HG03342 (cell line): ENCODE data around the gene C15orf39.

Source experiments
- ATAC-seq: cut with Tn5 transposase; IDR thresholded peaks from one replicate; pipeline ENCODE4 v1.9.1; 2021; ENCODE audit warnings: mild to moderate bottlenecking, moderate library complexity; ENCODE audit not compliant: unreplicated experiment

C15orf39 gene

DNA sequence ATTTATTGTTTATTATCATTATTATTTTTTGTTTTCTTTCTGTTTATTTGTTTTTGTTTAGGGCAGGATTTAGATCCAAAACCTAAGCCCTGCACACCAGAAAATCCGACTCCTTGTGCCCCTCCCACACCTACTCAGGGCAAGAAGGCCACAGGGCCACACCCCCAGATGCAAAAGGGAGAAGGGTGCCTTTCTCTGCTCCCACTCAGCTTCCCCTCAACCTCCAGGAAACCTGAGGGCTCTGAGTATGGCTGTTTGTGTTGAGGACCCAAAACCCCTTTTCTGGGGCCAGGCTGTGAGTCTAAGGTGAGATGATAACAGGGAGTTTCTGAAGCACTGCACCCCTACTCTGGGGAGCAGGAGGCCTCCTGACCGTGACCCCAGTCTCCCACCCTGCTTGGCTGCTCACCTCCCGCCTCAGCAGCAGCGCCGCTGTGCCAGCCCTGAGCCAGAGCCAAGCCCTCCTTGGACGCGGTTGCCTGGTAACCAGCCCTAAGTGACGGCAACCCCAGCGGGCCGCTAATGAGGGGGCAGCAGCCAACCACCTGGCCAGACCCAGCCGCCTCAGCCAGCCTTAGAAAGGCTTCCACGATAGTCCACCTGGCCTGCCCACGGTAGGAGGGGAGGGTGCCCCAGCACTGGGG lies 6.4 kb upstream of the C15orf39 start:
- ATAC-seq, result no peak

DNA sequence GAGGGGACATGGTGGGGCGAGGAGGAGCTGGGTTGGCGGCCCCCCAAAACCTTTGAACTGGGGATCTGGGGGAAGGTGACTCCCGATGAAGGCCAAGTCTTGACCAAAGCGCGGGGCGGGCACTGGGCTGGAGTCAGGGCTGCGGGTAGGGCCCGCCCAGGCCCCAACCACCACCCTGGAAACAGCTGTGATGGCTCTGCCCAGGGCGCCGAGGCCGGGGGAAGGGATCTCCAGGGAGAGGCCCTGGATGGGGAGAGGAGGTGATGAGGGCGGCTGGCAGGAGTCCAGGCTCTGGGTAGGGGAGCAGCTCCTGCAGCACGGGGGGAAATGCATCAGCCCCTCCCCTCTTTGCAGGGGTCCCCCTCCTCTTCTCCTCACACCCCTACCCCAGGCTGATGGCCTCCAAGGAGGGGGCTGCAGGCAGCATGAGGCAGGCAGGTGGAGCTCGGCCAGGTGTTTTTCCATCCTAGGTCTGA lies 5.9 kb upstream of the C15orf39 start:
- ATAC-seq, result no peak

GRCh38 chr15:75197062-75197630 lies 4.5 kb upstream of the C15orf39 start:
- ATAC-seq, result no peak

- no peak for ATAC-seq
These were observed 2.9 kb upstream of the C15orf39 start for GRCh38 chr15:75198560-75199356.

- ATAC-seq, result no peak
These were observed 2.2 kb upstream of the C15orf39 start for GRCh38 chr15:75199357-75199940.

- no peak for ATAC-seq
These were observed 1.3 kb upstream of the C15orf39 start for GRCh38 chr15:75200391-75200764.

GRCh38 chr15:75200765-75201615 lies 692 bp upstream of the C15orf39 start:
- no peak for ATAC-seq

DNA sequence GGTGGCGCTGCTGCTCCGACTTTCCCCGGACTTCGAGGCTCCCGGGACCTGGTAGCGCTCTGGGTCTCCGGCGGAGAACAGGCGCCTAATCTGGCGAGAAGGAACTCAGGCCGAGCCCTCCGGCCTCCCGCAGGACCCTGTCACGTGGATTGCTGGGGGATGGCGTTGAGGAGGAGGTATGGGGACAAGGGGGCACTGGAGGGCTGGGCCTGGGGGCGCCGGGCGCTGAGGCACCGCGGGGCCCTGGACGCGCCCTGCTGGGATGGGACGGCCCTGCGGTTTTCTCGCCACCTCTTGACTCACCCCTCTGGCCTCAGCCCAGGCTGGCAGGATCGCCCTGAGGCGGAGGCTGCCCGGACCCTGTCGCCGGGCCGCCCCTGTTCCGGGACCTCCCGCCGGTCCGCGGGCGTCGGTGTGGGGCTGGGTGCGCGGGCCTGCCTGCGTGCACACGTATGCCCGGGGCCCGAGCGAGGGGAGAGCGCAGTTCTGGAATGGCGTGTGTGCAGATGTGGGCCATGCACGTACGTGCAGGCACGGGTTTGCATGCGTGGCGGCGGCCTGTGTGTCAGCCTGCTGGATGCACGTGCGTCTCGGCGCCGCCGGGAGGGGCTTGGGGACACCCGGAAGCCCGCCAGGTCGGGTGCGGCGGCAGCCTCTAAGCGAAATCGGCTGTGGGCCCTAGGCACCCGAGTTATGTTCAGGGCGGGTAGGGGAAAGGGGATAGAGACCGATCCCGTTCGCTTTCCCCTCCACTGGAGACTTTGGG lies 752 bp downstream of the C15orf39 start:
- peak; percentile 28 for ATAC-seq

DNA sequence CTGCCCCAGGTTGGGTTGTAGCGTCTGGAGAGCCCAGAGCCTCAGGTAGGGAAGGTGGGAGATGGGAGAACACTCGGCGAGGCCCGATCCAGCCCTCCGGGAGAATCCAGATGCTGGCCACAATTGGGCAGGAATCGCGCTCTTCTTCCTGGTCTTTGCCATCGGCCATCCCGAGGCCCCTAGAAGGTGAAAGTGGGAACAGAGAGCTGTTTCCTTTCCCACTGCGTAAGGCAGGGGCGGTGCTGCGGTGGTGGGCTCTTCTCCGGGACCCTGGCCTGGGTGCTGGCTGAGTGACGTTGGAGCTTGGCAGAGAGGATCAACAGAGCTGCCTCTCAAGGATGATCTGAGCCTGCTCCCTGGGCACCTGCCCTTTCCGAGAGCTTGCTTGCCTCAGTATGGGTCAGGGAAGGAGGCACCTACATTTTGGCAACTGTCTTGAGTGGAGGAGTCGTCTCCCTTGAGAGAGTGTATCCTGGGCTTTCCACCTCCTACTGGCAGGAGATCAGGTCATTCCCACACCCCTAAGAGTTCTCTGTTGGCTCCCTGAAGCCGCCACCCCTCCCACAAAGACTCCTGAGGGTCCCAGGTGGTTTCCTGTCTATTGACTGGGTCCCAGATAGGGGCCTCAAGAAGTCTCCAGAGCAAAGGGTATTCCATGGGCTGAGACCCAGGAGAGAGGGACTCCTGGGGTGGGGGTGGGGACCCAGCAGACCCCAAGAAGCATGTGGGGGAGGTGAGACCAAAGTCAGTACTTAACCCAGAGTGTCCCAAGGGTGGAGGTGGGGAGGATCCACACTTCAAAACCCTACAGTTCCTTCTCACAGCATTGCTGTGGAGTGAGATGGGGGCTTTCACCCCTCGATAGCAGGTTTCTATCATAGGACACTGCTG lies 1.6 kb downstream of the C15orf39 start:
- no peak for ATAC-seq

DNA sequence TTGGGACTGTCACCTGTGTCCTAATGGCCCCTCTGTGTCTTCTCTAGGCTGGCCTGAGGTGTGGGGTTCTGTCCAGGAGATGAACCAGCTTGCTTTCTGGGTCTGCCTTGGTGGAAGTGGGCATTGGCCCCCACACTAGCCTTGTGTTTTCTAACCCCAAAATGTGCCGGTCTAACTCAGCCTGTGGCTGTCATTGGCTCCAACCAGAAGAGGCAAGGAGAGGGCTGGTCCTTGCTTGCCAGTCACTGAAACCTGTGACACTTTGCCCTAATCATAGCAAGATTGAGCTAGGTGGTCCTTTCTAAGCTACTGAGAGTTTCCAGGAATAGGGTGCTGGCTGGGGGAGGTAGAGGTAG lies 2.2 kb downstream of the C15orf39 start:
- no peak for ATAC-seq

GRCh38 chr15:75204340-75205063 lies 2.8 kb downstream of the C15orf39 start:
- peak; percentile 44 for ATAC-seq

- ATAC-seq, result no peak
These were observed 3.3 kb downstream of the C15orf39 start for GRCh38 chr15:75205064-75205395.

DNA sequence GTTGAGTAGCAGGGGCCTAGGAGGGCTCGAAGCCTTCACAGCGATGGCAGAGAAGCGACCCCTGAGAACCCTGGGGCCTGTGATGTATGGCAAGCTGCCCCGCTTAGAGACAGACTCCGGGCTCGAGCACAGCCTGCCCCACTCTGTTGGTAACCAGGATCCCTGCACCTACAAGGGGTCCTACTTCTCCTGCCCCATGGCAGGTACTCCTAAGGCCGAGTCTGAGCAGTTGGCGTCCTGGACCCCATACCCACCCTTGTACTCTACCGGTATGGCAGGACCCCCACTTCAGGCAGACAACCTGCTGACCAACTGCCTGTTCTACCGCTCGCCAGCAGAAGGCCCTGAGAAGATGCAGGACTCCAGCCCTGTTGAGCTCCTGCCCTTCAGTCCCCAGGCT lies 4.3 kb downstream of the C15orf39 start:
- no peak for ATAC-seq

DNA sequence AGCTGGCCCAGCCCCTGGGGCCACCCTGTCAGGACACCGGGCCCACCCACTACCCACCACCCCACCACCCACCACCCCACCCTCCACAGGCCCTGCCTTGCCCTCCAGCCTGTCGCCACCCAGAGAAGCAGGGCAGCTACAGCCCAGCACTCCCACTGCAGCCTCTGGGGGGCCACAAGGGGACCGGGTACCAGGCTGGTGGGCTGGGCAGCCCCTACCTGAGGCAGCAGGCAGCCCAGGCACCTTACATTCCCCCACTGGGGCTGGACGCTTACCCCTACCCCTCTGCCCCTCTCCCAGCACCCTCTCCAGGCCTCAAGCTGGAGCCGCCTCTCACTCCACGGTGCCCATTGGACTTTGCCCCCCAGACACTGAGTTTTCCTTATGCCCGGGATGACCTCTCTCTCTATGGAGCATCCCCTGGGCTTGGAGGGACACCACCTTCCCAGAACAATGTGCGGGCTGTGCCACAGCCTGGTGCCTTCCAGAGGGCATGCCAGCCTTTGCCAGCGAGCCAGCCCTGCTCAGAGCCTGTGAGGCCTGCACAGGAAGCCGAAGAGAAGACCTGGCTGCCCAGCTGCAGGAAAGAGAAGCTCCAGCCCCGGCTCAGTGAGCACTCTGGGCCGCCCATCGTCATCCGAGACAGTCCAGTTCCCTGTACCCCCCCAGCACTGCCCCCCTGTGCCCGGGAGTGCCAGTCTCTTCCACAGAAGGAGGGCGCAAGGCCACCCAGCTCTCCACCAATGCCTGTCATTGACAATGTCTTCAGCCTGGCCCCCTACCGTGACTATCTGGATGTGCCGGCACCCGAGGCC lies 5.3 kb downstream of the C15orf39 start:
- ATAC-seq, result no peak

- ATAC-seq, result no peak
These were observed 6.2 kb downstream of the C15orf39 start for GRCh38 chr15:75207618-75208500.

DNA sequence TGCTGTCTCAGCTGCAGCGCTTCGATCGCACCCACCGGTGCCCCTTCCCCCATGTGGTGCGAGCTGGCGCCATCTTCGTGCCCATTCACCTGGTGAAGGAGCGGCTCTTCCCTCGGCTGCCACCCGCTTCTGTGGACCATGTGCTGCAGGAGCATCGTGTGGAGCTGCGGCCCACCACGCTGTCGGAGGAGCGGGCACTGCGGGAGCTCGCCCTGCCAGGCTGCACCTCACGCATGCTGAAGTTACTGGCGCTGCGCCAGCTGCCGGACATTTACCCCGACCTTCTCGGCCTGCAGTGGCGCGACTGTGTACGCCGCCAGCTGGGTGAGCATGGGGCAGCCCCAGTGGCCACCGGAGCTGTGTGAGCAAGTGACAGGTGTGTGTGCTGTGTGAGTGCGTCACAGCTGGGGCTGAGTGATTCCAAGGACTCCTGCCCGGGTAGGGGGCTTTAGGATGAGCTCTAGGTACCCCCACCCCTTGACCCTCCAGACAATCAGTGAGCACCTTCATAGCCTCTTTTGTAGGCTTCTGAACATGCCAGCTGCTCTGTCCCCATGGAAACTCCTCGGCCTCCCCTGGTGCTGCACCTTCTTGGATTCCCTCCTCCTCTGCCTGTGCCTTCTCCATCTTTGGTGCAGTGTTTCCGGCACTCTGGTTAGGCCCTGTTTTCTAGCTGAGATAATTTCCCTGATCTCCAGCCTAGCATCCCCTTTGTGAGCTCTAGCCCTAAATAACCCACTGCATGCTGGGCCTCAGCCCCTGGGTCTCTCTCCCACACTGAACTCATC lies 7.0 kb downstream of the C15orf39 start:
- no peak for ATAC-seq
